DOHH2 (cell line): ENCODE data around the gene RMI2.

Source experiments
- CTCF ChIP-seq: fragments of 200-600 bp; sonication (generic); IDR thresholded peaks from one replicate; pipeline ENCODE4 v1.5.1; 2014; ENCODE audit warnings: antibody characterized with exemption, mild to moderate bottlenecking, low read depth, low read length; ENCODE audit not compliant: poor library complexity, severe bottlenecking
- EZH2phosphoT487 ChIP-seq: fragments of 200-600 bp; sonication (generic); IDR thresholded peaks from 2 replicates; pipeline ENCODE4 v1.6.1; 2017; ENCODE audit warnings: borderline replicate concordance, mild to moderate bottlenecking, antibody characterized with exemption, low read length, moderate library complexity, mixed read lengths

- peak; percentile 97 for TF ChIP-seq CTCF
- no peak for TF ChIP-seq EZH2phosphoT487
Observed at GRCh38 chr16:11356573-11357331, 11.5 kb downstream of the RMI2 start.
